ENCODE data around the gene CCDC32. TPM values are rescaled to one million over a fixed set of nuclear protein-coding genes. Genes with fewer than 3 reads are reported as not detected.
A peak's percentile ranks its signal among the peaks of the same experiment; 100 is the strongest.
"Not testable (repeated sequence)": the region's sequence is repeated elsewhere in the genome, so short reads cannot be mapped to it uniquely, and the experiment has no call there.

CCDC32 gene
- total RNA-seq = 31.3 TPM

DNA sequence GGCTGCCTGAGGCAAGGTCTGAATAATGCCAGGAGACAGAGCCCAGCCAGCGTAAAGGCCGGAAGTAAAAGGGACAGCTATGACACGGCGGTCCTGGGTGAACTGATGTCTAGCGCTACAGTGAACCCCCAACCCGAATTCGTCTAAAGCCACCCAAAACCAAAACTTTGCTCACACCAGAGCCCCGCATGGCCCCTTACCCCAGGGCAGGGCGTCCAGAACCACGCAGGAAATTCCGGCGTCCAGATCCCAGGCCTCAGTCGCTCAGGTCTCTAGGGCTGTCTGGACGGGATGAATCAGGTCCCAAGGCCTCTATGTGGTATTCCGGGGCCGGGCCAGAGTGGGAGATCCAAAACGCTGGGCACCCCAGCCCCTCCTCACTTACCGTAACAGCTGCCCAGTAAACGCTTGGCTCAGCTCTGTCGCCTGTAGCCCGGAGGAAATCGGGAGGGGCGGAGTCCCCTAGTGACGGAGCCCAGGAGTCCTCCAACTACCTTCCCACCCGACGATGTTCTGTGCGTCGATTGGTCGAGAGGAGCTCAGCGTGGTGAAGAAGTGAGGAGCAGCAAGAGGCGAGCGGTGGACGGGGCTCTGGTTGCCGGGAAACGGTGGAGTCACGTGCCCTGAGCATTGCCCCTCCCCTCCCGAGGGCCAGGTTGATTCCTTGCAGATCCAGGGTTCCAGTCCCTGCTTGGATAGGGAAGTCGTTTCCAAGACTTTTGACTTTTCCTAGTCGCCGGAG is at the start of gene CCDC32:
TSS of gene CCDC32 (minus strand) at position 452 of the 742 bp plus-strand sequence. CDS start 2,027 bp downstream, outside the sequence.
- ATAC-seq (peak; percentile 99), DNase-seq (ENCODE audit: low spot score) (peak; percentile 96)
- intact Hi-C loops (cut with DNase I) = no loop called here

- no peak for DNase-seq (ENCODE audit: low spot score)
- no peak for ATAC-seq
- intact Hi-C loops (cut with DNase I) = no loop called here
Observed at GRCh38 chr15:40613080-40613479, 48.2 kb upstream of the CCDC32 start.

- DNase-seq (ENCODE audit: low spot score) (no peak), ATAC-seq (no peak)
- intact Hi-C loops (cut with DNase I) = no loop called here
Observed at GRCh38 chr15:40603935-40604334, 39.1 kb upstream of the CCDC32 start.

- DNase-seq (ENCODE audit: low spot score) = no peak
- intact Hi-C loops (cut with DNase I) = no loop called here
- ATAC-seq = no peak
Observed at GRCh38 chr15:40600956-40601355, 36.1 kb upstream of the CCDC32 start.

- intact Hi-C loops (cut with DNase I) = no loop called here
- DNase-seq (ENCODE audit: low spot score) (no peak), ATAC-seq (no peak)
Observed at GRCh38 chr15:40598672-40599071, 33.8 kb upstream of the CCDC32 start.

DNA sequence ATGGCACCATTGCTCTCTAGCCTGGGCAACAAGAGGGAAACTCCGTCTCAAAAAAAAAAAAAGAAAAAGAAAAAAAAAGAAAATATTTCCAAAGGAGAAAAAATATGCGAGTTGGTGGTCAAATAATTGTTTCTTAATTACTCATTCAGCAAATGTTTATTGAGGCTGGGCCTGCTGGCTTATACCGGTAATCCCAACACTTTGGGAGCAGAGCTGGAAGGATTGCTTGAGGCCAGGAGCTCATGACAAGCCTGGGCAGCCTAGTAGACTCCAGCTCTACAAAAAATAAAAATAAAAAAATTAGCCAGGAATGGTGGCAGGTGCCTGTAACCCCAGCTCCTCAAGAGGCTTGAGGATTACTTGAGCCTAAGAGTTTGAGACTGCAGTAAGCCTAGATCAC is 33.3 kb upstream of the CCDC32 start:
- DNase-seq (ENCODE audit: low spot score) (no peak), ATAC-seq (no peak)
- intact Hi-C loops (cut with DNase I) = no loop called here

DNA sequence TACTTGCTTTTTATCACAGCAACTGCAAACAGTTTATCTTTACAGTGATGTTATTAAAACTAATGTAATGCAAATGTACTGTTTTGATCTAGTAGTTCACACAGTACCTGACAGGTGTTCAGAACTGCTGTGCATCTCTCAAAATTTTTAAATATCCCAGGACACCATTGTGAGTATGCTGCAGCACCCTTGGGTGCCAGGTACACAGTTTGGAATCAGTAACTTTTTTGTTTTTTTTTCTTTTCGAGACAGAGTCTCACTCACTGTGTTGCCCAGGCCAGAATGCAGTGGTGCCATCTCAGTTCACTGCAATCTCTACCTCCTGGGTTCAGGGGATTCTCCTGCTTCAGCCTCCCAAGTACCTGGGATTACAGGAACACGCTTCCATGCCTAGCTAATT is 32.2 kb upstream of the CCDC32 start:
- DNase-seq (ENCODE audit: low spot score) (no peak), ATAC-seq (no peak)
- intact Hi-C loops (cut with DNase I) = no loop called here

GRCh38 chr15:40595773-40596172 is 30.9 kb upstream of the CCDC32 start:
- DNase-seq (ENCODE audit: low spot score) (no peak), ATAC-seq (no peak)
- intact Hi-C loops (cut with DNase I) = no loop called here

DNA sequence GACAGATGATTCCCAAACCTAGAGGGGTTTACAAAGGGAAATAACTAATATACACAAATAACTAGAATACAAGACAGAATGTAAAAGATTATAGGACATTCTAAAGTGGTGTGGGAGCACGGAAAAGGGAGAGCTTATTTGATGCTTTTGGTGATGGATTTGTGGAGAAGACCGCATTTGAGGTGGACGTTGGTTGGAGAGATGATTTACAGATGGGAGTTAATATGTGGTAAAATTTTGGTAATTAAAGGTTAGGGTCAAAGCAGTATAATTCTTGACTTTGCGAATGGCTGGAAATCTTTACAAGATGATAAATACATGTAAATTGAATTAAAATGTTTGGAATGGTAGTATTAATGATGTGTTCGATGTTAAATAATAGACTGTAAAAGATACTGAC is 30.4 kb upstream of the CCDC32 start:
- intact Hi-C loops (cut with DNase I) = no loop called here
- no peak for ATAC-seq

DNA sequence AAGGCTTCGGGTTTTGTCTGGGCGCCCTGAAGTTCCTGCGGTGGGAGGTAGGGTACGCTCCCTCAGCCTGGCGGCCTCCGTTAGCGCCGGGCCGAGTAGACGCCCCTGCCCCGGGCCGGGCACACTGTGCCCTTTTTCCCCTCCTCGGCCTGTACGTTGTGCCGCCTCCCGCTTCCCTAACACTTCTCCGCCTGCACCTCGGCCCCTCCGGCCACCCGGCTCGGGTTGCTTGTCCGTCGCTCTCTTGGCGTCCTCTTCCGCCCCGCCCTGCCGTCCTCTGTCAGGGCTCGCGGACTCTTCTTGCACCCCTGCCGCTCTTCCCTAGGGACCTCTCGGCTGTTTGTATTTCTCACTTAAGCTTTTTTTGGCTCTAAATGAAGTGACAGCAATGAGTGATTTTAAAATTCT is 29.6 kb upstream of the CCDC32 start:
- ATAC-seq (peak; percentile 31), DNase-seq (ENCODE audit: low spot score) (no peak)

More for the DNA sequence above, 30.4 kb upstream of the CCDC32 start:
- DNase-seq (ENCODE audit: low spot score) = no peak

GRCh38 chr15:40593588-40594428 is 29.0 kb upstream of the CCDC32 start, which contains the start of gene KNL1:
Gene KNL1 (plus strand): TSS chr15:40594249. CDS start chr15:40602932, 8,683 bp downstream.
- peak; percentile 97 for ATAC-seq
- intact Hi-C loops (cut with DNase I) = no loop called here
- DNase-seq (ENCODE audit: low spot score) = peak; percentile 94

More for the DNA sequence above, 29.6 kb upstream of the CCDC32 start:
- intact Hi-C loops (cut with DNase I) = no loop called here

DNA sequence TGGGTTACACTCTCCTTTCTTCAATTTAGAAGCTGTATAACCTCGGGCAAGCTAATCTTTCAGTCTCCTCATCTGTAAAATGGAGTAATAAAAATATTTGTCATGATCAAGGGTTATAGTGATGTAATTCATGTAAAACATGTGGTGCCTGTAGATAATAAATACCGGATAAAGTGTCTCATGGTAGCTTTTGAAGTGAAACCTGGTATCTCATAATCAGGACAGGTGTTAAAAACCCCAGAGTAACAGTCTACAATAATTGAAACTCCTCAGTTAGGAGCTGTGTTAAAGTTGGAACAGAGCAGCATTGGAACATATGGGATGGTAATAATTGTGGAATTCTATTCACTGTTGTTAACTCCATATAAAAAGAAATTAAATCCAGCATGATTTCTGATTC is 28.3 kb upstream of the CCDC32 start:
- ATAC-seq = no peak
- intact Hi-C loops (cut with DNase I) = no loop called here
- no peak for DNase-seq (ENCODE audit: low spot score)

DNA sequence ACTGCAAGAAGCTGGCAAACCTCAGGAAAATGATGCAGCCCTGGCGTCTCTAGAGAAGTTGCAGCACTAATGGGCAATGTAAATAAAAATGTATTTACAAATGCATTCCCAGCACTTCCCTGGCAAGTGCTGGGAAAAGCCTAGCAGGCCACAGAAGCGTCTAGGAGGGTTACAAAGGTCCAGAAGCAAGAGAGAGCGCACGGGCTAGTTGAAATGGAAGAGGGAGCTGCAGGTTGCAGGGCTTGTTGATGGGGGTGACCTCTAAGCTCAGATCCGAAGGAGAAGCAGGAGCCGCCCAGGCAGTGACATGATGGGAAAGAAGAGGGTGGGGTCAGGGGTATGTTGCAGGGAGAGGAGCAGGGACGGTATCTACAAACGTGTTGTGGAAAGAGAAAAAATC is 26.5 kb upstream of the CCDC32 start:
- intact Hi-C loops (cut with DNase I) = no loop called here

DNA sequence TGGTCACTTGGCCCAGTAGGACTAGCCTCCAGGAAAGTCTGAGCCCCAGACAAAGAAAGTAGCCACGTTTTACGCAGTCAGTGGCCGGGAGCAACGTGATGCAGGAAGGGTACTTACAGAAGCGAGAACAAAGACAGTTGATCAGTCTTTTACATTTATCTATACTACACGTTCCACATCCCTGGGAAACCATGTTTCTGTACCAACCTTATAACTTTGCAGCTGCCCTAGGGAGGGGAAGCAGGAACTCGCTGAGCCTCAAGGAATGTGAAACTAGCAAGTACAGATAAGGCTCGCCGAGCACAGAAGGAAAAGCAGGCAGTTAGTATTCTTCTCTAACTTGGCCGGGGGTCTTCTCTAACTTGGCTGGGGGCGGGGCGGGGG is 25.8 kb upstream of the CCDC32 start:
- intact Hi-C loops (cut with DNase I) = no loop called here
- DNase-seq (ENCODE audit: low spot score) = no peak
- no peak for ATAC-seq

More for the DNA sequence above, 26.5 kb upstream of the CCDC32 start:
- ATAC-seq = no peak
- no peak for DNase-seq (ENCODE audit: low spot score)

GRCh38 chr15:40584191-40584590 is 19.3 kb upstream of the CCDC32 start:
- DNase-seq (ENCODE audit: low spot score) = no peak
- intact Hi-C loops (cut with DNase I) = no loop called here
- ATAC-seq = no peak

GRCh38 chr15:40582726-40583246 is 17.9 kb upstream of the CCDC32 start:
- peak; percentile 57 for DNase-seq (ENCODE audit: low spot score)
- intact Hi-C loops (cut with DNase I) = no loop called here
- peak; percentile 72 for ATAC-seq

DNA sequence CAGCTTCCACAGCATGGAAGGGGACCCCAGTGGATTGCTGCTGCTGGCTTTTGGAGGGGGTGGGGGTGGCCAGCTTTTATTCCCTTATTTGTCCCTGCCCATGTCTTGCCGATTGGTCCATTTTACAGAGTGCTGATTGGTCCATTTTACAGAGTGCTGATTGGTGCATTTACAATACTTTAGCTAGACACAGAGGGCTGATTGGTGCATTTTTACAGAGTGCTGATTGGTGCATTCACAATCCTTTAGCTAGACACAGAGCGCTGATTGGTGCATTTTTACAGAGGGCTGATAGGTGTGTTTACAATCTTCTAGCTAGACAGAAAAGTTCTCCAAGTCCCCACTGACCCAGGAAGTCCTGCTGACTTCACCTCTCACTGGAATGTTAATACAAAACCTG is 17.0 kb upstream of the CCDC32 start:
- ATAC-seq; DNase-seq (ENCODE audit: low spot score); intact Hi-C loops (cut with DNase I): not testable (repeated sequence)

GRCh38 chr15:40578892-40579291 is 14.1 kb upstream of the CCDC32 start:
- DNase-seq (ENCODE audit: low spot score) (no peak), ATAC-seq (no peak)
- intact Hi-C loops (cut with DNase I) = no loop called here

DNA sequence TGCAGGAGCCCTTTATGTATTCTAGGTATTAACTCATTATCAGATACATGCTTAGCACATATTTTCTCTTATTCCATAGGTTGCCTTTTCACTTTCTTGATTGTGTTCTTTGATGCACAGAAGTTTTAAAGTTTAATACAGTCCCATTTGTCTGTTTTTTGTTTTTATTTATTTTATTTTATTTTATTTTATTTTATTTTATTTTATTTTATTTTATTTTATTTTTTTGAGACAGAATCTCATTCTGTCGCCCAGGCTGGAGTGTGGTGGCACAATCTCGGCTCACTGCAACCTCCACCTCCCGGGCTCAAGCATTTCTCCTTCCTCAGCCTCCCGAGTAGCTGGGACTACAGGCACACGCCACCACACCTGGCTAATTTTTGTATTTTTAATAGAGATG is 12.1 kb upstream of the CCDC32 start:
- DNase-seq (ENCODE audit: low spot score); intact Hi-C loops (cut with DNase I); ATAC-seq: not testable (repeated sequence)

GRCh38 chr15:40575113-40575512 is 10.3 kb upstream of the CCDC32 start:
- intact Hi-C loops (cut with DNase I) = no loop called here
- ATAC-seq (no peak), DNase-seq (ENCODE audit: low spot score) (no peak)

Measured in sciatic nerve (tissue), 2 donors.